GM12892 (cell line): ENCODE results near the gene PM20D2.

Experiments
- POLR2A ChIP-seq: IDR thresholded peaks from 2 replicates; pipeline ENCODE4 v1.6.1; 2011; ENCODE audit warnings: low read depth, low read length, control low read depth
- POLR2AphosphoS5 ChIP-seq: IDR thresholded peaks from 2 replicates; pipeline ENCODE4 v1.6.1; 2011; ENCODE audit warnings: low read depth, low read length, control low read depth
- TAF1 ChIP-seq: IDR thresholded peaks from 2 replicates; pipeline ENCODE4 v1.6.1; 2011; ENCODE audit warnings: low read depth, mild to moderate bottlenecking, control low read depth, low read length, borderline replicate concordance

DNA sequence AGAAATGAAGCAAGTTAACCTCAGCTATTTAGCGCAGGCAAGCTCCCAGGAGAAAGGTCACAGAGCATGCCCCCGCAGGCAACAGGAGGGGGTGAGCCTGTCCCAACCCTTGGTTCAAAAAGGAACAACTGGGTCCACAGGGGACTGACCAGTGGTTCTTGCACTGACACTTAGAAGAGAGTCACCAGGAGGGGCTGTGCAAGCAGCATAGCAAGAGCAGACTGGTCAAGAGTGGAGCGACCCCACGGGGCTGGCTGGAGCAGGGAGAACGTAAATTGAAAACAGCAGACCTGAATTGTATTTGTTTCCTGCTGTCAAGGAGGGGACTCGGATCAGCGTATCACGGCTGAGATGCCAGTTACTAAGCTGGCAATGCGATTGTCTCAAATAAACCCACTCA is 38.5 kb downstream of the PM20D2 start:
- TF ChIP-seq POLR2A (no peak), POLR2AphosphoS5 (no peak), TAF1 (no peak)
